Endothelial cell of umbilical vein (primary cell): ENCODE results near the gene PCDH15.

Experiments used
- EZH2 ChIP-seq: IDR thresholded peaks from 2 replicates; pipeline ENCODE4 v1.6.1; 2012; ENCODE audit warnings: borderline replicate concordance, low read depth, mild to moderate bottlenecking, moderate library complexity, low read length, inconsistent platforms; ENCODE audit not compliant: severe bottlenecking
- FOS ChIP-seq: IDR thresholded peaks from 2 replicates; pipeline ENCODE4 v1.6.1; 2011; ENCODE audit warnings: mild to moderate bottlenecking, low read length, moderate library complexity, borderline replicate concordance; ENCODE audit not compliant: insufficient read depth
- GATA2 ChIP-seq: IDR thresholded peaks from 2 replicates; pipeline ENCODE4 v1.7.0; 2011; ENCODE audit warnings: low read depth, mild to moderate bottlenecking, moderate library complexity, mixed read lengths, low read length; ENCODE audit not compliant: insufficient read length, insufficient read depth
- MAX ChIP-seq: IDR thresholded peaks from 2 replicates; pipeline ENCODE4 v1.6.1; 2011; ENCODE audit not compliant: insufficient read depth, insufficient read length
- MYC ChIP-seq: IDR thresholded peaks from one replicate; pipeline ENCODE4 v1.6.1; 2011; ENCODE audit warnings: mild to moderate bottlenecking, low read depth, low read length
- POLR2A ChIP-seq: IDR thresholded peaks from 2 replicates; pipeline ENCODE4 v1.6.1; 2012; ENCODE audit warnings: low read depth, mild to moderate bottlenecking, control low read depth, low read length
- POLR2AphosphoS5 ChIP-seq: IDR thresholded peaks from 2 replicates; pipeline ENCODE4 v1.6.1; 2012; ENCODE audit warnings: low read depth, mild to moderate bottlenecking, control low read depth, low read length, moderate library complexity; ENCODE audit not compliant: insufficient read depth
- TF ChIP-seq, protein P1 (sequence below), 2 donors: IDR thresholded peaks; 1 replicate in 1 of 2; 2 replicates in 1 of 2; pipeline ENCODE4 v1.5.1; 2011; ENCODE audit warnings: low read length in 2 of 2, mild to moderate bottlenecking in 2 of 2, moderate library complexity in 2 of 2, control low read depth in 1 of 2, inconsistent platforms in 1 of 2, low read depth in 1 of 2; ENCODE audit not compliant: insufficient read depth in 1 of 2; ENCODE audit errors: extremely low read depth in 1 of 2

DNA sequence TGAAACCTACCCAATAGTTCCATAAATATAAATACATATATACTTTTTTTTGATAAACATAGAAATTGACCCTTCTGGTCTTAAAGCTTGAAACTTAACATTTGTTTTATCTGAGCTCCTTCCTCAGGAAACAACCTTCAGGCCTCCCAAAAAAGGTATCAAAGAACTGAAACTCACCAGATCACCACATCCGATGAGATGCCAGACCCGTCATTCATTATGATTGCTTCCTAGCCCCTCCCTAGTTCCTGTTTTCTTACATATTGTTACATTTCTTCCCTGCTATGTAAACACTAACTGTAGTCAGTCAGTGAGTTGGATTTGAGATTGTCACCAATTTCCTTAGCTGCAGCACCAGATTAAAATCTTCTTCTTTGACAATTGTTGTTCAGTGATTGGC, 663.6 kb downstream of the PCDH15 start:
- TF ChIP-seq, protein P1, sequence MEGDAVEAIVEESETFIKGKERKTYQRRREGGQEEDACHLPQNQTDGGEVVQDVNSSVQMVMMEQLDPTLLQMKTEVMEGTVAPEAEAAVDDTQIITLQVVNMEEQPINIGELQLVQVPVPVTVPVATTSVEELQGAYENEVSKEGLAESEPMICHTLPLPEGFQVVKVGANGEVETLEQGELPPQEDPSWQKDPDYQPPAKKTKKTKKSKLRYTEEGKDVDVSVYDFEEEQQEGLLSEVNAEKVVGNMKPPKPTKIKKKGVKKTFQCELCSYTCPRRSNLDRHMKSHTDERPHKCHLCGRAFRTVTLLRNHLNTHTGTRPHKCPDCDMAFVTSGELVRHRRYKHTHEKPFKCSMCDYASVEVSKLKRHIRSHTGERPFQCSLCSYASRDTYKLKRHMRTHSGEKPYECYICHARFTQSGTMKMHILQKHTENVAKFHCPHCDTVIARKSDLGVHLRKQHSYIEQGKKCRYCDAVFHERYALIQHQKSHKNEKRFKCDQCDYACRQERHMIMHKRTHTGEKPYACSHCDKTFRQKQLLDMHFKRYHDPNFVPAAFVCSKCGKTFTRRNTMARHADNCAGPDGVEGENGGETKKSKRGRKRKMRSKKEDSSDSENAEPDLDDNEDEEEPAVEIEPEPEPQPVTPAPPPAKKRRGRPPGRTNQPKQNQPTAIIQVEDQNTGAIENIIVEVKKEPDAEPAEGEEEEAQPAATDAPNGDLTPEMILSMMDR (IDR thresholded peaks at IDR 0.05; ENCODE audit: extremely low read depth in 1 of 2, insufficient read depth in 1 of 2, low read depth in 1 of 2, low read length in 2 of 2): no peak
- no peak for TF ChIP-seq POLR2A
- no peak for TF ChIP-seq FOS
- TF ChIP-seq GATA2: no peak
- TF ChIP-seq POLR2AphosphoS5: no peak
- TF ChIP-seq MAX: no peak
- TF ChIP-seq EZH2: no peak
- TF ChIP-seq MYC: no peak
